Measurements from ENCODE around the gene PUS10. TPM values are rescaled to one million over a fixed set of nuclear protein-coding genes. Genes with fewer than 3 reads are reported as not detected.
"Not testable (repeated sequence)": the region's sequence is repeated elsewhere in the genome, so short reads cannot be mapped to it uniquely, and the experiment has no call there.

The PUS10 gene
- total RNA-seq, 2 experiments from 2014 or later = 6.7 to 9.5 TPM

DNA sequence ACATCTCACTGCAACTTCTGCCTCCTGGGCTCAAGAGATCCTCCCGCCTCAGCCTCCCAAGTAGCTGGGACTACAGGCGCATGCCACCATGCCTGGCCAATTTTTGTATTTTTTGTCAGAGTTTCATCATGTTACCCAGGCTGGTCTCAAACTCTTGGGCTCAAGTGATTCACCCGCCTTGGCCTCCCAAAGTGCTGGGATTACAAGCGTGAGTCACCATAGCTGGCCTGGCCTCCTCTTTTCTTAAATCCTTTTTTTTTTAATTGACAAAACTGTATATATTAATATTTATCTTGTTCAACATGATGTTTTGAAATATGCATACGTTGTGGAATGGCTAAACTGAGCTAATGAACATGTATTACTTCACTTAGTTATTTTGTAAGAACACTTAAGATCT is 86.0 kb downstream of the PUS10 start:
- peaks cover 38% of the 10 kb centered on the region for H3K36me3 Mint-ChIP-seq
- H3K27me3 Mint-ChIP-seq; ATAC-seq; H3K27ac Mint-ChIP-seq; DNase-seq; H3K4me3 Mint-ChIP-seq; CTCF ChIA-PET; H3K9me3 Mint-ChIP-seq (ENCODE audit: low read depth); H3K4me1 Mint-ChIP-seq: not testable (repeated sequence)

- H3K9me3 Mint-ChIP-seq (ENCODE audit: low read depth) = no peaks in the 10 kb centered on the region
- DNase-seq (no peak), ATAC-seq (no peak)
- peaks cover 9% of the 10 kb centered on the region for H3K4me1 Mint-ChIP-seq
- H3K36me3 Mint-ChIP-seq = peaks cover 48% of the 10 kb centered on the region
- no peaks in the 10 kb centered on the region for H3K27me3 Mint-ChIP-seq
- no peak overlapping the region for H3K27ac Mint-ChIP-seq
- CTCF ChIA-PET = interaction anchor here (1.3 kb wide), 1 partner anchor 15 kb away, joined by 4 read pairs; no protein-coding TSS in a partner anchor
- no peak overlapping the region for H3K4me3 Mint-ChIP-seq
Observed at GRCh38 chr2:60926741-60927552, 91.1 kb downstream of the PUS10 start.

DNA sequence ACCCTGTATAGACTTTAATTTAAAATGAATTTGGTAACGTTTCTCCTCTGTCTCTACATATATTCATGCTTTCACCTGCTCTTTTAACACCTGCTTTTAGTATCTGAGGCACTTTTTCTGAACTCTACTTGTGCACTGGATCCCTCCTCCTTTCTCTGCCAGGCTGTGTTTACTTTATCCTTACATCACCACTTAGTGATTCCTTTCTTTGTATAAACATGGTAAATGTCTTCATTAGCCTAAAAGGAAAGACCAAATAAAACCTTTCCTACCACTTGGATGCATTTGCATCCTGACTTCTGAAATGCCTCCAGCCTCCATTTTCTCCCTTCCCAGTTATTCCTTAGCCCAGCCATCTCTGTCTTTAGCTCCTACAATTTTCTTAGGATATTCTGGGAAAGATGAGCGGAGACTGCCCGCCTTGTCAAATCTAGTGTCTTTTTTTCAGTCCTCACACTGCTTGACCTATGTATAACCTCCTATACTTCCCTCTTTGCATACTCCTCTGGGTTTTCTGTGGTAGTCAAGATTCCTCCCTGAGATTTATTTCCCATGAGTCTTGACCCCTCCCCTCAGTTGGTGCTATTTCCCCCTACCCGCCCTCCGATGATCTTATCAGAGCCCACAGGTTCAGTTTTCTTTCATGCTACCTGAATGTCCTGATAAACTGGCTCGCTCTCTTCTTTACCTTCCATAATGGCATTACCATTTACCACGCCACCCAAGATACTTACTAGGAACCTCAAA is 91.9 kb downstream of the PUS10 start:
- Mint-ChIP-seq H3K4me1 (peaks cover 9% of the 10 kb centered on the region), H3K36me3 (peaks cover 48% of the 10 kb centered on the region), H3K27me3 (no peaks in the 10 kb centered on the region), H3K4me3 (no peak overlapping the region), H3K27ac (no peak overlapping the region), H3K9me3 (ENCODE audit: low read depth) (no peaks in the 10 kb centered on the region)
- CTCF ChIA-PET = interaction anchor here (1.3 kb wide), 1 partner anchor 16 kb away, joined by 4 read pairs; no protein-coding TSS in a partner anchor
- no peak for DNase-seq
- no peak for ATAC-seq

DNA sequence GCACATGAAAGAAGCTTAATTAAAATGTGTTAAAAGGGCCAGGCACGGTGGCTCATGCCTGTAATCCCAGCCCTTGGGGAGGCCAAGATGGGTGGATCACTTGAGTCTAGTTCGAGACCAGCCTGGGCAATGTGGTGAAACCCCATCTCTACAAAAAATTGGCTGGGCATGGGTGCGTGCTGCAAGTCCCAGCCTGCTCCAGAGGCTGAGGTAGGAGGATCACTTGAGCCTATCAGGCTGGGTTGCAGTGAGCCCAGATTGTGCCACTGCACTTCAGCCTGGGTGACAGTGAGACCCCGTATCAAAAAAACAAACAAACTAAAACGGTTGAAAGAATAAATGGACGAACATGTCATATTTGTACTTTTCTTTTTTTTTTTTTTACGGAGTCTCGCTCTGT is 110.7 kb downstream of the PUS10 start:
- CTCF ChIA-PET = no interaction called here
- peaks cover 2% of the 10 kb centered on the region for H3K4me1 Mint-ChIP-seq
- DNase-seq (no peak), ATAC-seq (no peak)
- H3K9me3 Mint-ChIP-seq (ENCODE audit: low read depth) = no peaks in the 10 kb centered on the region
- H3K27ac Mint-ChIP-seq = no peak overlapping the region
- no peak overlapping the region for H3K4me3 Mint-ChIP-seq
- peaks cover 29% of the 10 kb centered on the region for H3K36me3 Mint-ChIP-seq
- H3K27me3 Mint-ChIP-seq = no peaks in the 10 kb centered on the region

GRCh38 chr2:60906395-60906794 is 111.7 kb downstream of the PUS10 start:
- H3K27ac Mint-ChIP-seq = no peak overlapping the region
- no peaks in the 10 kb centered on the region for H3K9me3 Mint-ChIP-seq (ENCODE audit: low read depth)
- no peaks in the 10 kb centered on the region for H3K27me3 Mint-ChIP-seq
- H3K36me3 Mint-ChIP-seq = peaks cover 34% of the 10 kb centered on the region
- ATAC-seq (no peak), DNase-seq (no peak)
- H3K4me3 Mint-ChIP-seq = no peak overlapping the region
- CTCF ChIA-PET = no interaction called here
- H3K4me1 Mint-ChIP-seq = peaks cover 2% of the 10 kb centered on the region

DNA sequence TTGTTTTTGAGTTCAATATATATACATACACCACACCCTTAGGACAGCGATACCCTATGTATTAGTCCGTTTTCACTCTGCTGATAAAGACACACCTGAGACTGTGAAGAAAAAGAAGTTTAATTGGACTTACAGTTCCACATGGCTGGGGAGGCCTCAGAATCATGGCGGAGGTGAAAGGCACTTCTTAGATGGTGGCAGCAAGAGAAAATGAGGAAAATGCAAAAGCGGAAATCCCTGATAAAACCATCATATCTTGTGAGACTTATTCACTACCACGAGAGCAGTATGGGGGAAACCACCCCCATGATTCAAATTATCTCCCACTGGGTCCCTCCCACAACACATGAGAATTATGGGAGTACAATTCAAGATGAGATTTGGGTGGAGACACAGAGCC is 112.2 kb downstream of the PUS10 start:
- ATAC-seq; CTCF ChIA-PET; H3K27me3 Mint-ChIP-seq; DNase-seq; H3K4me1 Mint-ChIP-seq; H3K4me3 Mint-ChIP-seq; H3K9me3 Mint-ChIP-seq (ENCODE audit: low read depth); H3K27ac Mint-ChIP-seq: not testable (repeated sequence)
- H3K36me3 Mint-ChIP-seq = peaks cover 35% of the 10 kb centered on the region

DNA sequence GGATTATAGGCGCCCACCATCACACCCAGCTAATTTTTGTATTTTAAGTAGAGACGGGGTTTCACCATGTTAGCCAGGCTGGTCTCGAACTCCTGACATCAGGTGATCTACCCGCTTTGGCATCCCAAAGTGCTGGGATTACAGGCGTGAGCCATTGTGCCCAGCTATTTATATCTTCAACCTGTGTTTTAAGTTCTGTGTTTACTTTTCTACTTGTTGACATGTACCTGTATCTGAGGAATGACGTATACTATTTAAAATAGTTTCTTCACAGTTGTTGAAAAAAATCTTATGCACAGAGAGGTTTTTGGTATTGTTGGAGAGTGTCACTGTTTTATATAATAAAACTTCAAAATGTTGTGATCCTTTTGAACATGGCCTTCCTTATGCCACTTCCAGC is 116.8 kb downstream of the PUS10 start:
- H3K4me3 Mint-ChIP-seq; H3K9me3 Mint-ChIP-seq (ENCODE audit: low read depth); H3K27me3 Mint-ChIP-seq; H3K27ac Mint-ChIP-seq; ATAC-seq; CTCF ChIA-PET; DNase-seq: not testable (repeated sequence)
- H3K4me1 Mint-ChIP-seq = peaks cover 16% of the 10 kb centered on the region
- H3K36me3 Mint-ChIP-seq = peaks cover 56% of the 10 kb centered on the region

- H3K27ac Mint-ChIP-seq = no peak overlapping the region
- no peaks in the 10 kb centered on the region for H3K27me3 Mint-ChIP-seq
- ATAC-seq = no peak
- DNase-seq = no peak
- H3K4me1 Mint-ChIP-seq = peaks cover 15% of the 10 kb centered on the region
- no peaks in the 10 kb centered on the region for H3K9me3 Mint-ChIP-seq (ENCODE audit: low read depth)
- H3K36me3 Mint-ChIP-seq = peaks cover 53% of the 10 kb centered on the region
- no peak overlapping the region for H3K4me3 Mint-ChIP-seq
- CTCF ChIA-PET = no interaction called here
Observed at GRCh38 chr2:60899892-60900249, 118.2 kb downstream of the PUS10 start.

- Mint-ChIP-seq H3K36me3 (peaks cover 53% of the 10 kb centered on the region), H3K9me3 (ENCODE audit: low read depth) (no peaks in the 10 kb centered on the region), H3K4me3 (no peak overlapping the region), H3K27me3 (no peaks in the 10 kb centered on the region), H3K27ac (peak overlapping the region; percentile 65), H3K4me1 (peaks cover 15% of the 10 kb centered on the region)
- ATAC-seq (peak; percentile 33), DNase-seq (no peak)
- CTCF ChIA-PET = no interaction called here
Observed at GRCh38 chr2:60899230-60899891, 118.7 kb downstream of the PUS10 start.

DNA sequence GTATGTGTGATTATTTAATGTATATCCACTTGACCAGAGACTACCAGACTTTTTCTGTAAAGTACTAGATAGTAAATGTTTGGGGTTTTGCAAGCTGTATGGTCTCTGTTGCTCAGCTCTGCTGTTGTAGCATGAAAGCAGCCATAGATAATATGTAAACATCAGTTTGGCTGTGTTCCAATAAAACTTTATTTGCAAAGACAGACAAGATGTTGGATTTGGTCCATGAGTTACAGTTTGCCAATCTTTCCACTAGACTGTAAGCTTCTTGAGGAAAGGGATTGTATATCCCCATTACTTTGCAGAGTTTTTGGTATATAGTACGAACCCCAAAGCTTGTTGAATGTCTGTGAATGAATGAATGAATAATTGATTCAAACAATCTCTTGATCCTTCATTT is 119.5 kb downstream of the PUS10 start:
- CTCF ChIA-PET = no interaction called here
- DNase-seq = no peak
- Mint-ChIP-seq H3K4me3 (no peak overlapping the region), H3K4me1 (peaks cover 17% of the 10 kb centered on the region), H3K36me3 (peaks cover 59% of the 10 kb centered on the region), H3K9me3 (ENCODE audit: low read depth) (no peaks in the 10 kb centered on the region), H3K27ac (no peak overlapping the region), H3K27me3 (no peaks in the 10 kb centered on the region)
- ATAC-seq = no peak

Other genes starting within 250 kb of the PUS10 start
- gene REL, start 136.7 kb downstream of the PUS10 start, total RNA-seq = 10 to 100 TPM; 22.1 to 31.9 TPM
- gene PEX13, start 535 bp downstream of the PUS10 start, total RNA-seq = 10 to 100 TPM; 19.4 to 21.8 TPM
- 10 to 100 TPM in 1 of 2 experiments, 1 to 10 TPM in 1; 6.4 to 11.0 TPM for gene SANBR, start 47.6 kb upstream of the PUS10 start, total RNA-seq
- 1 to 10 TPM; 7.8 to 8.5 TPM for gene C2orf74, start 143.9 kb upstream of the PUS10 start, total RNA-seq